K562 (cell line): ENCODE data around the gene SNRPD2. TPM values are rescaled to one million over a fixed set of nuclear protein-coding genes. Genes with fewer than 3 reads are reported as not detected.

Experiments used
- ATF1 ChIP-seq, 2 experiments: fragments of 450-650 bp in 1 of 2; IDR thresholded peaks; 2 replicates each; pipeline ENCODE4 v1.6.1; 2016; ENCODE audit warnings: missing compliant biosample characterization in 1 of 2, missing genetic modification characterization in 1 of 2
- CREB1 ChIP-seq, 2 experiments: sonication (generic) in 1 of 2; formaldehyde crosslinking in 1 of 2; IDR thresholded peaks; 2 replicates each; pipeline versions ENCODE4 v1.6.1 to v1.8.0; 2012 to 2022; ENCODE audit warnings: inconsistent platforms in 1 of 2, mild to moderate bottlenecking in 1 of 2, missing genetic modification reagents in 1 of 2, moderate library complexity in 1 of 2
- CTCFL ChIP-seq: IDR thresholded peaks from 2 replicates; pipeline ENCODE4 v1.6.1; 2011; ENCODE audit warnings: borderline replicate concordance, low read depth, mild to moderate bottlenecking, moderate library complexity, low read length; ENCODE audit not compliant: insufficient read depth, poor library complexity, severe bottlenecking
- DMBX1 ChIP-seq: fragments of 250-450 bp; sonication (Bioruptor Pico); IDR thresholded peaks from 2 replicates; pipeline ENCODE4 v1.8.0; 2022; ENCODE audit warnings: inconsistent platforms, mild to moderate bottlenecking, moderate library complexity, borderline replicate concordance
- EGR1 ChIP-seq: fragments of 450-650 bp; conservative IDR thresholded peaks from 2 replicates; pipeline ENCODE4 v1.6.1; 2017; ENCODE audit warnings: mild to moderate bottlenecking
- EHMT2 ChIP-seq: fragments of 450-650 bp; IDR thresholded peaks from 2 replicates; pipeline ENCODE4 v1.6.1; 2018; ENCODE audit warnings: antibody characterized with exemption
- EWSR1 ChIP-seq: fragments of 450-650 bp; IDR thresholded peaks from 2 replicates; pipeline ENCODE4 v1.6.1; 2018; ENCODE audit warnings: borderline replicate concordance, mild to moderate bottlenecking, low read depth, moderate library complexity; ENCODE audit not compliant: partially characterized antibody
- FOXK2 ChIP-seq, 2 experiments: fragments of 450-650 bp; IDR thresholded peaks in 1 of 2; conservative IDR thresholded peaks in 1 of 2; 2 replicates each; pipeline ENCODE4 v1.6.1; 2016; ENCODE audit warnings: low read depth in 2 of 2, mild to moderate bottlenecking in 1 of 2
- LEF1 ChIP-seq: fragments of 450-650 bp; IDR thresholded peaks from 2 replicates; pipeline ENCODE4 v1.6.1; 2016; ENCODE audit warnings: mild to moderate bottlenecking
- MEIS2 ChIP-seq: fragments of 450-650 bp; IDR thresholded peaks from 2 replicates; pipeline ENCODE4 v1.6.1; 2014; ENCODE audit warnings: mild to moderate bottlenecking; ENCODE audit not compliant: partially characterized antibody
- NFXL1 ChIP-seq: fragments of 450-650 bp; formaldehyde crosslinking; IDR thresholded peaks from 2 replicates; pipeline ENCODE4 v1.4.0; 2021; ENCODE audit warnings: mild to moderate bottlenecking
- PPARD ChIP-seq: fragments of 250-450 bp; sonication (Bioruptor Pico); IDR thresholded peaks from 2 replicates; pipeline ENCODE4 v1.8.0; 2022; ENCODE audit warnings: inconsistent platforms, mild to moderate bottlenecking, moderate library complexity
- RB1 ChIP-seq: fragments of 450-650 bp; IDR thresholded peaks from 2 replicates; pipeline ENCODE4 v1.6.1; 2017; ENCODE audit warnings: low read depth, mild to moderate bottlenecking
- SIX5 ChIP-seq, 2 experiments: IDR thresholded peaks; 2 replicates each; pipeline ENCODE4 v1.6.1; 2011; ENCODE audit warnings: low read length in 2 of 2, borderline replicate concordance in 1 of 2, low read depth in 1 of 2, mild to moderate bottlenecking in 1 of 2, moderate library complexity in 1 of 2; ENCODE audit not compliant: insufficient read depth in 1 of 2
- SPI1 ChIP-seq: IDR thresholded peaks from 2 replicates; pipeline ENCODE4 v1.6.1; 2011; ENCODE audit warnings: low read depth, low read length, control low read depth, borderline replicate concordance
- TAF7 ChIP-seq: fragments of 450-650 bp; IDR thresholded peaks from 2 replicates; pipeline ENCODE4 v1.6.1; 2016; ENCODE audit warnings: missing genetic modification characterization, missing compliant biosample characterization
- TBL1XR1 ChIP-seq, 2 experiments: IDR thresholded peaks; 2 replicates each; pipeline ENCODE4 v1.6.1; 2012; ENCODE audit warnings: improper control_type of control experiment in 2 of 2, low read length in 2 of 2, mild to moderate bottlenecking in 1 of 2
- TCF7L2 ChIP-seq: fragments of 150-350 bp; IDR thresholded peaks from 2 replicates; pipeline ENCODE4 v1.6.1; 2016; ENCODE audit warnings: low read depth, mild to moderate bottlenecking, low read length, moderate library complexity
- TEAD1 ChIP-seq, 2 experiments: fragments of 450-650 bp in 1 of 2; sonication (generic) in 1 of 2; formaldehyde crosslinking; IDR thresholded peaks; 2 replicates each; pipeline versions ENCODE4 v1.4.0 to v1.8.0; 2020 to 2022; ENCODE audit warnings: mild to moderate bottlenecking in 2 of 2, missing genetic modification reagents in 1 of 2
- ZBTB7A ChIP-seq: IDR thresholded peaks from 2 replicates; pipeline ENCODE4 v1.6.1; 2011; ENCODE audit warnings: low read depth, mild to moderate bottlenecking, low read length, moderate library complexity, borderline replicate concordance; ENCODE audit not compliant: control insufficient read depth
- ZFP1 ChIP-seq: fragments of 450-650 bp; formaldehyde crosslinking; IDR thresholded peaks from 2 replicates; pipeline ENCODE4 v1.4.0; 2020; ENCODE audit warnings: mild to moderate bottlenecking, mixed read lengths
- ZFPM2 ChIP-seq: fragments of 250-450 bp; sonication (Bioruptor Pico); IDR thresholded peaks from 2 replicates; pipeline ENCODE4 v1.5.1; 2022; ENCODE audit warnings: mild to moderate bottlenecking
- ZKSCAN1 ChIP-seq: fragments of 150-350 bp; IDR thresholded peaks from 2 replicates; pipeline ENCODE4 v1.6.1; 2016; ENCODE audit warnings: low read depth, low read length
- ZNF57 ChIP-seq: fragments of 450-650 bp; formaldehyde crosslinking; IDR thresholded peaks from 2 replicates; pipeline ENCODE4 v1.4.0; 2020; ENCODE audit warnings: mild to moderate bottlenecking, moderate library complexity
- ZNF764 ChIP-seq: fragments of 250-450 bp; sonication (Bioruptor Pico); IDR thresholded peaks from 2 replicates; pipeline ENCODE4 v1.4.0; 2020; ENCODE audit warnings: low read depth, mild to moderate bottlenecking, moderate library complexity
- polyA plus RNA-seq, 8 experiments: library from polyadenylated mRNA; depleted of rRNA in 4 of 8; stranded (reverse) in 5 of 8; unstranded in 3 of 8; fragments of >200 nt; fragmentation: Nextera tagmentation in 2 of 8; fragmentation: Illumina TruSeq in 1 of 8; extraction: Ambion mirVana in 2 of 8; extraction: Trizol in 1 of 8; gene quantifications; 2 replicates each; pipeline versions ENCODE4 v1.2.1 to v1.2.3, GENCODE V29; 2011 to 2014; ENCODE audit warnings: inconsistent platforms in 1 of 8, missing spikeins in 1 of 8
- total RNA-seq, 7 experiments: library from RNA; depleted of rRNA in 6 of 7; stranded (reverse); fragments of >200 nt in 6 of 7; fragmentation: Illumina TruSeq in 2 of 7; extraction: Trizol in 2 of 7; gene quantifications; 2 replicates each; pipeline versions ENCODE4 v1.2.1 to v1.2.3, GENCODE V29; 2011 to 2021; ENCODE audit warnings: low replicate concordance in 1 of 7
- TF ChIP-seq, protein P1 (sequence below): fragments of 450-650 bp; IDR thresholded peaks from 2 replicates; pipeline ENCODE4 v1.7.0; 2016; ENCODE audit warnings: borderline replicate concordance

SNRPD2 gene
- total and polyA plus RNA-seq, 9 of the 15 experiments (the other 6 are each of a cell fraction or from before 2014, with no cell fraction given) = 728 to 4,411 (median 1,029) TPM

DNA sequence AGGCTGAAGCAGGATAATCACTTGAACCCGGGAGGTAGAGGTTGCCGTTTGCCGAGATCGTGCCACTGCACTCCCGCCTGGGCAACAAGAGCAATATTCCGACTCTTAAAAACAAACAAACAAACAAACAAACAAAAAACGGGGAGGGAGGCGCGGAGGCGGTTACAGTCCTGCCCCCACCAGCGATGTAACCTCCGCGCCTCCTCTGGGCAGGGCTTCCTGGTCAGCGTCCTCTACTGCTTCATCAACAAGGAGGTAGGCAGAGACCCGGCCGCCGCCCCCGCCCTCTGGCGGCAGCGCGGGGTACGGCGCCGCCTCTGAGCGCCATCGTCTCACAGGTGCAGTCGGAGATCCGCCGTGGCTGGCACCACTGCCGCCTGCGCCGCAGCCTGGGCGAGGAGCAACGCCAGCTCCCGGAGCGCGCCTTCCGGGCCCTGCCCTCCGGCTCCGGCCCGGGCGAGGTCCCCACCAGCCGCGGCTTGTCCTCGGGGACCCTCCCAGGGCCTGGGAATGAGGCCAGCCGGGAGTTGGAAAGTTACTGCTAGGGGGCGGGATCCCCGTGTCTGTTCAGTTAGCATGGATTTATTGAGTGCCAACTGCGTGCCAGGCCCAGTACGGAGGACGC, 10.2 kb downstream of the SNRPD2 start (continued):
- no peak for TF ChIP-seq TEAD1 (CRISPR knock-in tag; IDR thresholded peaks at IDR 0.05)
- TF ChIP-seq DMBX1 (CRISPR knock-in tag) = no peak
- 0 out of 2 replicates have a peak, but pooled peaks have one; percentile 20 for TF ChIP-seq LEF1
- TF ChIP-seq FOXK2 (conservative IDR thresholded peaks at IDR 0.05 in 1 of 2, IDR thresholded peaks at IDR 0.05 in 1 of 2; ENCODE audit: low read depth in 2 of 2) = peak; percentile 91 to 93
- TF ChIP-seq TCF7L2 = no peak
- TF ChIP-seq ZFPM2 = no peak
- no peak for TF ChIP-seq ATF1 (CRISPR knock-in tag; IDR thresholded peaks at IDR 0.05)
- peak; percentile 64 for TF ChIP-seq ATF1 (tag; IDR thresholded peaks at IDR 0.05)
- no peak for TF ChIP-seq PPARD
- no peak for TF ChIP-seq MEIS2
- TF ChIP-seq TBL1XR1 (IDR thresholded peaks at IDR 0.05; ENCODE audit: low read length in 2 of 2) = no peak
- no peak for TF ChIP-seq ZFP1
- TF ChIP-seq SIX5 (IDR thresholded peaks at IDR 0.05; ENCODE audit: borderline replicate concordance in 1 of 2, insufficient read depth in 1 of 2, low read depth in 1 of 2, low read length in 2 of 2) = no peak
- no peak; the same call in 1 of the 2 replicates for TF ChIP-seq CREB1 (IDR thresholded peaks at IDR 0.05)
- no peak; the same call in 1 of the 2 replicates for TF ChIP-seq CREB1 (CRISPR knock-in tag; IDR thresholded peaks at IDR 0.05)
- no peak for TF ChIP-seq EHMT2
- peak; percentile 16; the same call in 1 of the 2 replicates for TF ChIP-seq ZBTB7A
- TF ChIP-seq, protein P1, sequence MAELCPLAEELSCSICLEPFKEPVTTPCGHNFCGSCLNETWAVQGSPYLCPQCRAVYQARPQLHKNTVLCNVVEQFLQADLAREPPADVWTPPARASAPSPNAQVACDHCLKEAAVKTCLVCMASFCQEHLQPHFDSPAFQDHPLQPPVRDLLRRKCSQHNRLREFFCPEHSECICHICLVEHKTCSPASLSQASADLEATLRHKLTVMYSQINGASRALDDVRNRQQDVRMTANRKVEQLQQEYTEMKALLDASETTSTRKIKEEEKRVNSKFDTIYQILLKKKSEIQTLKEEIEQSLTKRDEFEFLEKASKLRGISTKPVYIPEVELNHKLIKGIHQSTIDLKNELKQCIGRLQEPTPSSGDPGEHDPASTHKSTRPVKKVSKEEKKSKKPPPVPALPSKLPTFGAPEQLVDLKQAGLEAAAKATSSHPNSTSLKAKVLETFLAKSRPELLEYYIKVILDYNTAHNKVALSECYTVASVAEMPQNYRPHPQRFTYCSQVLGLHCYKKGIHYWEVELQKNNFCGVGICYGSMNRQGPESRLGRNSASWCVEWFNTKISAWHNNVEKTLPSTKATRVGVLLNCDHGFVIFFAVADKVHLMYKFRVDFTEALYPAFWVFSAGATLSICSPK = no peak
- TF ChIP-seq ZNF57 (CRISPR knock-in tag) = no peak
- peak; percentile 22 for TF ChIP-seq CTCFL
- 0 out of 2 replicates have a peak, but pooled peaks have one; percentile 36 for TF ChIP-seq ZKSCAN1
- TF ChIP-seq ZNF764 (CRISPR knock-in tag) = no peak
- no peak for TF ChIP-seq TAF7 (tag)
- TF ChIP-seq RB1 = peak; percentile 95
- no peak for TF ChIP-seq EWSR1
- TF ChIP-seq SPI1 = no peak
- TF ChIP-seq EGR1 = peak; percentile 78
- no peak for TF ChIP-seq NFXL1
